ENCODE measurements around the gene POMGNT1. TPM values are rescaled to one million over a fixed set of nuclear protein-coding genes. Genes with fewer than 3 reads are reported as not detected.
A peak's percentile ranks its signal among the peaks of the same experiment; 100 is the strongest.
"Not testable (repeated sequence)": the region's sequence is repeated elsewhere in the genome, so short reads cannot be mapped to it uniquely, and the experiment has no call there.

Gene POMGNT1
- total RNA-seq (100 to 1,000 TPM in 1 of 2 donors, 10 to 100 TPM in 1; 39.8 to 106 TPM), polyA plus RNA-seq (ENCODE audit: insufficient read length in 2 of 2) (100 to 1,000 TPM; 110 to 132 TPM)
- long read RNA-seq, donor 1, transcript POMGNT1-201 (22 exons, 2,728 nt), result major isoform, 14 of 16 reads
- long read RNA-seq, donor 1, partial matches to known transcripts, result 0 of 16 reads
- long read RNA-seq, donor 1, other reads (novel, unspliced or antisense), result 0 of 16 reads
- long read RNA-seq, donor 2, transcript POMGNT1-201 (22 exons, 2,728 nt), result major isoform, 6 of 6 reads
- long read RNA-seq, donor 2, partial matches to known transcripts, result 0 of 6 reads
- long read RNA-seq, donor 2, other reads (novel, unspliced or antisense), result 0 of 6 reads
- long read RNA-seq, donor 3, transcript POMGNT1-201 (22 exons, 2,728 nt), result major isoform, 10 of 11 reads
- long read RNA-seq, donor 3, partial matches to known transcripts, result 0 of 11 reads
- long read RNA-seq, donor 3, other reads (novel, unspliced or antisense), result 0 of 11 reads
- long read RNA-seq, donor 4, transcript POMGNT1-201 (22 exons, 2,728 nt), result major isoform, 6 of 9 reads
- long read RNA-seq, donor 4, partial matches to known transcripts, result 0 of 9 reads
- long read RNA-seq, donor 4, other reads (novel, unspliced or antisense), result 0 of 9 reads

- DNase-seq (ENCODE audit: low read depth in 4 of 6, low spot score in 6 of 6), result peak in 3 of 6 donors; percentile 43 to 85 (median 82)
- Histone ChIP-seq H3K9me3 (ENCODE audit: control insufficient read depth, insufficient read depth, low read length) (no peaks in the 10 kb centered on the region), H3K4me1 (ENCODE audit: control insufficient read depth, insufficient read depth, low read length) (peaks cover 31% of the 10 kb centered on the region), H3K27me3 (ENCODE audit: control insufficient read depth, insufficient read depth, low read length) (no peaks in the 10 kb centered on the region), H3K4me3 (ENCODE audit: low read depth, low read length) (peak within 1 kb of the TSS; percentile 81), H3K27ac (ENCODE audit: low read depth, low read length) (peak within 1 kb of the TSS; percentile 71), H3K36me3 (ENCODE audit: control insufficient read depth, insufficient read depth, low read length) (peaks cover 39% of the 10 kb centered on the region)
- under 1% methylated on average over 64 of the region's 67 CpGs for WGBS (ENCODE audit: insufficient coverage)
These were observed at the start of gene POMGNT1 for GRCh38 chr1:46197964-46198811. TSS of gene POMGNT1 (minus strand) at chr1:46198434. CDS start at chr1:46197821, 613 bp downstream.

GRCh38 chr1:46247436-46248121 lies 49.3 kb upstream of the POMGNT1 start, which contains the start of gene RAD54L:
TSS of gene RAD54L (plus strand) at chr1:46247763. CDS start at chr1:46248406, 643 bp downstream.
- under 1% methylated on average over 36 of the region's 49 CpGs for WGBS (ENCODE audit: insufficient coverage)

GRCh38 chr1:46246548-46247435 lies 48.6 kb upstream of the POMGNT1 start:
- peaks cover 15% of the 10 kb centered on the region for H3K4me1 ChIP-seq (ENCODE audit: control insufficient read depth, insufficient read depth, low read length)
- peak in 3 of 6 donors; percentile 8 to 61 (median 20) for DNase-seq (ENCODE audit: low read depth in 4 of 6, low spot score in 6 of 6)

More at GRCh38 chr1:46247436-46248121, 49.3 kb upstream of the POMGNT1 start, which contains the start of gene RAD54L:
- Histone ChIP-seq H3K9me3 (ENCODE audit: control insufficient read depth, insufficient read depth, low read length) (no peaks in the 10 kb centered on the region), H3K27me3 (ENCODE audit: control insufficient read depth, insufficient read depth, low read length) (no peaks in the 10 kb centered on the region), H3K27ac (ENCODE audit: low read depth, low read length) (peak within 1 kb of the TSS; percentile 74), H3K4me3 (ENCODE audit: low read depth, low read length) (peak within 1 kb of the TSS; percentile 78), H3K4me1 (ENCODE audit: control insufficient read depth, insufficient read depth, low read length) (peaks cover 15% of the 10 kb centered on the region), H3K36me3 (ENCODE audit: control insufficient read depth, insufficient read depth, low read length) (no peaks in the 10 kb centered on the region)
- peak; percentile 88 to 99 (median 98) for DNase-seq (ENCODE audit: low read depth in 4 of 6, low spot score in 6 of 6)

GRCh38 chr1:46246136-46246535 lies 47.9 kb upstream of the POMGNT1 start:
- not testable (repeated sequence) for H3K9me3 ChIP-seq (ENCODE audit: control insufficient read depth, insufficient read depth, low read length); H3K4me3 ChIP-seq (ENCODE audit: low read depth, low read length); H3K27ac ChIP-seq (ENCODE audit: low read depth, low read length); DNase-seq (ENCODE audit: low read depth in 4 of 6, low spot score in 6 of 6); H3K36me3 ChIP-seq (ENCODE audit: control insufficient read depth, insufficient read depth, low read length); H3K27me3 ChIP-seq (ENCODE audit: control insufficient read depth, insufficient read depth, low read length)
- peaks cover 15% of the 10 kb centered on the region for H3K4me1 ChIP-seq (ENCODE audit: control insufficient read depth, insufficient read depth, low read length)
- WGBS (ENCODE audit: insufficient coverage), result 96% methylated on average over 15 of the region's 17 CpGs

More at GRCh38 chr1:46246548-46247435, 48.6 kb upstream of the POMGNT1 start:
- Histone ChIP-seq H3K36me3 (ENCODE audit: control insufficient read depth, insufficient read depth, low read length) (no peaks in the 10 kb centered on the region), H3K4me3 (ENCODE audit: low read depth, low read length) (peak overlapping the region; percentile 70), H3K27ac (ENCODE audit: low read depth, low read length) (peak overlapping the region; percentile 74), H3K27me3 (ENCODE audit: control insufficient read depth, insufficient read depth, low read length) (no peaks in the 10 kb centered on the region), H3K9me3 (ENCODE audit: control insufficient read depth, insufficient read depth, low read length) (no peaks in the 10 kb centered on the region)
- under 1% methylated on average over 22 of the region's 35 CpGs for WGBS (ENCODE audit: insufficient coverage)

GRCh38 chr1:46244656-46245371 lies 46.6 kb upstream of the POMGNT1 start:
- peak in 1 of 6 donors; percentile 30 for DNase-seq (ENCODE audit: low read depth in 4 of 6, low spot score in 6 of 6)
- Histone ChIP-seq H3K4me3 (ENCODE audit: low read depth, low read length) (no peak overlapping the region), H3K27ac (ENCODE audit: low read depth, low read length) (no peak overlapping the region), H3K4me1 (ENCODE audit: control insufficient read depth, insufficient read depth, low read length) (peaks cover 15% of the 10 kb centered on the region), H3K9me3 (ENCODE audit: control insufficient read depth, insufficient read depth, low read length) (no peaks in the 10 kb centered on the region), H3K27me3 (ENCODE audit: control insufficient read depth, insufficient read depth, low read length) (no peaks in the 10 kb centered on the region), H3K36me3 (ENCODE audit: control insufficient read depth, insufficient read depth, low read length) (no peaks in the 10 kb centered on the region)
- 80% methylated on average over 2 of the region's 3 CpGs for WGBS (ENCODE audit: insufficient coverage)

GRCh38 chr1:46243831-46244230 lies 45.6 kb upstream of the POMGNT1 start:
- H3K4me3 ChIP-seq (ENCODE audit: low read depth, low read length); H3K27me3 ChIP-seq (ENCODE audit: control insufficient read depth, insufficient read depth, low read length); H3K9me3 ChIP-seq (ENCODE audit: control insufficient read depth, insufficient read depth, low read length); DNase-seq (ENCODE audit: low read depth in 4 of 6, low spot score in 6 of 6); H3K36me3 ChIP-seq (ENCODE audit: control insufficient read depth, insufficient read depth, low read length); H3K27ac ChIP-seq (ENCODE audit: low read depth, low read length): not testable (repeated sequence)
- WGBS (ENCODE audit: insufficient coverage), result no CpG with 5 or more reads among the region's 3 CpGs
- peaks cover 15% of the 10 kb centered on the region for H3K4me1 ChIP-seq (ENCODE audit: control insufficient read depth, insufficient read depth, low read length)

- Histone ChIP-seq H3K4me3 (ENCODE audit: low read depth, low read length) (no peak overlapping the region), H3K36me3 (ENCODE audit: control insufficient read depth, insufficient read depth, low read length) (no peaks in the 10 kb centered on the region), H3K4me1 (ENCODE audit: control insufficient read depth, insufficient read depth, low read length) (peaks cover 9% of the 10 kb centered on the region), H3K9me3 (ENCODE audit: control insufficient read depth, insufficient read depth, low read length) (no peaks in the 10 kb centered on the region), H3K27ac (ENCODE audit: low read depth, low read length) (no peak overlapping the region), H3K27me3 (ENCODE audit: control insufficient read depth, insufficient read depth, low read length) (no peaks in the 10 kb centered on the region)
- no peak for DNase-seq (ENCODE audit: low read depth in 4 of 6, low spot score in 6 of 6)
- WGBS (ENCODE audit: insufficient coverage), result no CpG with 5 or more reads among the region's 1 CpG
These were observed 44.7 kb upstream of the POMGNT1 start for GRCh38 chr1:46242918-46243317.

- no CpG with 5 or more reads among the region's 38 CpGs for WGBS (ENCODE audit: insufficient coverage)
These were observed 43.5 kb upstream of the POMGNT1 start for GRCh38 chr1:46241733-46242132.

More at GRCh38 chr1:46241733-46242132, 43.5 kb upstream of the POMGNT1 start:
- H3K36me3 ChIP-seq (ENCODE audit: control insufficient read depth, insufficient read depth, low read length); DNase-seq (ENCODE audit: low read depth in 4 of 6, low spot score in 6 of 6); H3K4me1 ChIP-seq (ENCODE audit: control insufficient read depth, insufficient read depth, low read length); H3K27ac ChIP-seq (ENCODE audit: low read depth, low read length); H3K9me3 ChIP-seq (ENCODE audit: control insufficient read depth, insufficient read depth, low read length); H3K4me3 ChIP-seq (ENCODE audit: low read depth, low read length); H3K27me3 ChIP-seq (ENCODE audit: control insufficient read depth, insufficient read depth, low read length): not testable (repeated sequence)

Data from spinal cord (tissue), 10 donors.